HepG2 (cell line): ENCODE data around the gene CREBZF. TPM values are rescaled to one million over a fixed set of nuclear protein-coding genes. Genes with fewer than 3 reads are reported as not detected.

Experiments
- CHCHD3 ChIP-seq: sonication (generic); formaldehyde crosslinking; IDR thresholded peaks from 2 replicates; pipeline ENCODE4 v1.8.0; 2022; ENCODE audit warnings: mild to moderate bottlenecking, missing genetic modification reagents, moderate library complexity
- CHD2 ChIP-seq: IDR thresholded peaks from 2 replicates; pipeline ENCODE4 v1.6.1; 2011; ENCODE audit warnings: low read depth, low read length, improper control_type of control experiment
- CSRNP1 ChIP-seq: sonication (generic); formaldehyde crosslinking; IDR thresholded peaks from 2 replicates; pipeline ENCODE4 v1.8.1; 2023; ENCODE audit warnings: mild to moderate bottlenecking, missing genetic modification reagents
- HCFC1 ChIP-seq: fragments of 150-350 bp; IDR thresholded peaks from 2 replicates; pipeline ENCODE4 v1.6.1; 2014; ENCODE audit warnings: low read depth, low read length
- IRF9 ChIP-seq: sonication (generic); formaldehyde crosslinking; IDR thresholded peaks from 2 replicates; pipeline ENCODE4 v1.8.0; 2022; ENCODE audit warnings: missing genetic modification reagents, mild to moderate bottlenecking, borderline replicate concordance
- ISX ChIP-seq: sonication (generic); formaldehyde crosslinking; conservative IDR thresholded peaks from 2 replicates; pipeline ENCODE4 v1.5.0; 2020; ENCODE audit warnings: missing genetic modification reagents
- KLF12 ChIP-seq: sonication (generic); formaldehyde crosslinking; IDR thresholded peaks from 2 replicates; pipeline ENCODE4 v1.4.0; 2020; ENCODE audit warnings: missing genetic modification reagents, borderline replicate concordance
- SATB2 ChIP-seq: sonication (generic); formaldehyde crosslinking; IDR thresholded peaks from 2 replicates; pipeline ENCODE4 v1.5.0; 2020; ENCODE audit warnings: missing genetic modification reagents
- SYNCRIP ChIP-seq: fragments of 200-400 bp; formaldehyde crosslinking; IDR thresholded peaks from 2 replicates; pipeline ENCODE4 v1.6.1; 2018; ENCODE audit warnings: mild to moderate bottlenecking, low read depth, low read length; ENCODE audit not compliant: insufficient read depth
- ZBTB8A ChIP-seq: sonication (generic); formaldehyde crosslinking; IDR thresholded peaks from 2 replicates; pipeline ENCODE4 v1.4.0; 2020; ENCODE audit warnings: mild to moderate bottlenecking, low read depth, missing genetic modification reagents, borderline replicate concordance
- ZKSCAN5 ChIP-seq: sonication (generic); formaldehyde crosslinking; IDR thresholded peaks from 2 replicates; pipeline ENCODE4 v1.5.1; 2020; ENCODE audit warnings: mild to moderate bottlenecking, missing genetic modification reagents
- ZNF101 ChIP-seq: sonication (generic); formaldehyde crosslinking; IDR thresholded peaks from 2 replicates; pipeline ENCODE4 v1.4.0; 2020; ENCODE audit warnings: mild to moderate bottlenecking, low read depth, missing genetic modification reagents, borderline replicate concordance
- ZNF431 ChIP-seq: sonication (generic); formaldehyde crosslinking; IDR thresholded peaks from 2 replicates; pipeline ENCODE4 v1.9.0; 2022; ENCODE audit warnings: missing genetic modification reagents, low read depth, mild to moderate bottlenecking, borderline replicate concordance
- ZNF569 ChIP-seq: sonication (generic); formaldehyde crosslinking; IDR thresholded peaks from 2 replicates; pipeline ENCODE4 v1.5.0; 2020; ENCODE audit warnings: mild to moderate bottlenecking, missing genetic modification reagents, moderate library complexity, borderline replicate concordance
- ZNF614 ChIP-seq: IDR thresholded peaks from 2 replicates; pipeline ENCODE4 v1.6.1; 2018; ENCODE audit warnings: missing biosample characterization, missing genetic modification reagents, inconsistent platforms, borderline replicate concordance
- ZNF644 ChIP-seq: IDR thresholded peaks from 2 replicates; pipeline ENCODE4 v1.6.1; 2016; ENCODE audit warnings: low read depth
- ZNF646 ChIP-seq: sonication (generic); formaldehyde crosslinking; IDR thresholded peaks from 2 replicates; pipeline ENCODE4 v1.9.0; 2021; ENCODE audit warnings: mild to moderate bottlenecking, missing genetic modification reagents
- ZNF724P ChIP-seq: sonication (generic); formaldehyde crosslinking; IDR thresholded peaks from 2 replicates; pipeline ENCODE4 v1.8.0; 2022; ENCODE audit warnings: missing genetic modification reagents, borderline replicate concordance
- polyA plus RNA-seq, 8 experiments: library from polyadenylated mRNA; depleted of rRNA in 3 of 8; stranded (reverse) in 7 of 8; unstranded in 1 of 8; fragments of >200 nt; fragmentation: Illumina TruSeq in 4 of 8; extraction: Trizol in 4 of 8; gene quantifications; 2 replicates each; pipeline versions ENCODE4 v1.2.1 to v1.2.3, GENCODE V29; 2011 to 2016; ENCODE audit warnings: low read depth in 4 of 8, missing spikeins in 1 of 8, mixed read lengths in 1 of 8; ENCODE audit not compliant: insufficient read depth in 1 of 8
- total RNA-seq, 5 experiments: library from RNA; depleted of rRNA; stranded (reverse); fragments of >200 nt; fragmentation: Illumina TruSeq; extraction: Trizol; gene quantifications; 2 replicates each; pipeline ENCODE4 v1.2.3, GENCODE V29; 2016; ENCODE audit warnings: low read depth in 1 of 5
- TF ChIP-seq, protein P1 (sequence below): sonication (generic); formaldehyde crosslinking; IDR thresholded peaks from 2 replicates; pipeline ENCODE4 v1.8.0; 2022; ENCODE audit warnings: missing genetic modification reagents, low read depth, mild to moderate bottlenecking, borderline replicate concordance

Gene CREBZF
- total and polyA plus RNA-seq, 2 of the 13 experiments (the other 11 are each of a cell fraction or from before 2014, with no cell fraction given): 30.6 to 43.1 TPM

GRCh38 chr11:85663753-85664614, 945 bp downstream of the CREBZF start (continued):
- TF ChIP-seq CSRNP1 (CRISPR knock-in tag) (no peak), ZKSCAN5 (CRISPR knock-in tag) (no peak), ZNF614 (no peak), ZNF644 (CRISPR knock-in tag) (no peak), KLF12 (CRISPR knock-in tag) (0 out of 2 replicates have a peak, but pooled peaks have one; percentile 31), ZBTB8A (CRISPR knock-in tag) (no peak), ZNF646 (CRISPR knock-in tag) (no peak), ISX (CRISPR knock-in tag) (no peak), ZNF431 (no peak), HCFC1 (no peak), ZNF724P (CRISPR knock-in tag) (no peak), SYNCRIP (no peak), ZNF101 (CRISPR knock-in tag) (no peak), ZNF569 (CRISPR knock-in tag) (no peak), CHD2 (no peak), SATB2 (no peak), CHCHD3 (no peak), IRF9 (peak; percentile 24; the same call in 1 of the 2 replicates)
- TF ChIP-seq, protein P1, sequence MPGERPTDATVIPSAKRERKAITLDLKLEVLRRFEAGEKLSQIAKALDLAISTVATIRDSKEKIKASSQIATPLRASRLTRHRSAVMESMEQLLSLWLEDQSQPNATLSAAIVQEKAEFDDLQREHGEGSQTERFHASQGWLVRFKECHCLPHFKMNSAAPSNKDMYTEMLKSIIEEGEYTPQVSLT: no peak
